Measurements from ENCODE around the gene KDM8.

Gene KDM8

GRCh38 chr16:27218756-27219155 lies 15.4 kb downstream of the KDM8 start:
- no peak for DNase-seq

GRCh38 chr16:27219161-27219560 lies 15.8 kb downstream of the KDM8 start:
- no peak for DNase-seq

GRCh38 chr16:27220120-27220519 lies 16.8 kb downstream of the KDM8 start:
- no peak for DNase-seq

GRCh38 chr16:27220527-27220926 lies 17.2 kb downstream of the KDM8 start:
- no peak for DNase-seq

- DNase-seq, result no peak
Measured at GRCh38 chr16:27220991-27221390, 17.7 kb downstream of the KDM8 start.

- no peak for DNase-seq
Measured at GRCh38 chr16:27221576-27222248, 18.4 kb downstream of the KDM8 start.

- no peak for DNase-seq
Measured at GRCh38 chr16:27222249-27223225, 19.2 kb downstream of the KDM8 start.

- DNase-seq, result no peak
Measured at GRCh38 chr16:27223226-27223610, 19.9 kb downstream of the KDM8 start.

GRCh38 chr16:27223701-27224100 lies 20.4 kb downstream of the KDM8 start:
- no peak for DNase-seq

GRCh38 chr16:27224271-27224737 lies 21.0 kb downstream of the KDM8 start:
- DNase-seq, result no peak

GRCh38 chr16:27224741-27225300 lies 21.5 kb downstream of the KDM8 start:
- DNase-seq, result no peak

- no peak for DNase-seq
Measured at GRCh38 chr16:27225536-27226360, 22.4 kb downstream of the KDM8 start.

GRCh38 chr16:27226476-27226875 lies 23.1 kb downstream of the KDM8 start:
- no peak for DNase-seq

- DNase-seq, result no peak
Measured at GRCh38 chr16:27226976-27227705, 23.8 kb downstream of the KDM8 start.

GRCh38 chr16:27228045-27228444 lies 24.7 kb downstream of the KDM8 start:
- DNase-seq, result no peak

- DNase-seq, result no peak
Measured at GRCh38 chr16:27228621-27229501, 25.5 kb downstream of the KDM8 start.

- DNase-seq, result no peak
Measured at GRCh38 chr16:27229891-27230470, 26.7 kb downstream of the KDM8 start.

- peak; percentile 61 for DNase-seq
Measured at GRCh38 chr16:27230562-27231001, 27.3 kb downstream of the KDM8 start.

- no peak for DNase-seq
Measured at GRCh38 chr16:27231692-27232060, 28.4 kb downstream of the KDM8 start.

GRCh38 chr16:27232061-27232900 lies 29.0 kb downstream of the KDM8 start:
- DNase-seq, result peak; percentile 48

Data from activated naive CD4-positive, alpha-beta T cell treated with anti-CD3 and anti-CD28 coated beads, Interleukin-2, amount 50 U/mL, for 16 hours (primary cell).